Measurements from ENCODE around the gene CCDC8. TPM values are rescaled to one million over a fixed set of nuclear protein-coding genes. Genes with fewer than 3 reads are reported as not detected.

The CCDC8 gene
- total and polyA plus RNA-seq, 3 donors from 2014 or later: 20.1 to 33.8 (median 23.3) TPM

- Histone ChIP-seq H3K9me3 (no peaks in the 10 kb centered on the region), H3K4me1 (peaks cover 10% of the 10 kb centered on the region), H3K4me3 (no peak overlapping the region), H3K36me3 (ENCODE audit: low read depth, missing control alignments) (no peaks in the 10 kb centered on the region), H3K27me3 (no peaks in the 10 kb centered on the region), H3K27ac (no peak overlapping the region)
- intact Hi-C loops (cut with DNase I; ENCODE audit: low total_unique reads): no loop called here
- no peak for DNase-seq
- TF ChIP-seq POLR2A (IDR thresholded peaks at IDR 0.05): no peak
- TF ChIP-seq, protein P1, sequence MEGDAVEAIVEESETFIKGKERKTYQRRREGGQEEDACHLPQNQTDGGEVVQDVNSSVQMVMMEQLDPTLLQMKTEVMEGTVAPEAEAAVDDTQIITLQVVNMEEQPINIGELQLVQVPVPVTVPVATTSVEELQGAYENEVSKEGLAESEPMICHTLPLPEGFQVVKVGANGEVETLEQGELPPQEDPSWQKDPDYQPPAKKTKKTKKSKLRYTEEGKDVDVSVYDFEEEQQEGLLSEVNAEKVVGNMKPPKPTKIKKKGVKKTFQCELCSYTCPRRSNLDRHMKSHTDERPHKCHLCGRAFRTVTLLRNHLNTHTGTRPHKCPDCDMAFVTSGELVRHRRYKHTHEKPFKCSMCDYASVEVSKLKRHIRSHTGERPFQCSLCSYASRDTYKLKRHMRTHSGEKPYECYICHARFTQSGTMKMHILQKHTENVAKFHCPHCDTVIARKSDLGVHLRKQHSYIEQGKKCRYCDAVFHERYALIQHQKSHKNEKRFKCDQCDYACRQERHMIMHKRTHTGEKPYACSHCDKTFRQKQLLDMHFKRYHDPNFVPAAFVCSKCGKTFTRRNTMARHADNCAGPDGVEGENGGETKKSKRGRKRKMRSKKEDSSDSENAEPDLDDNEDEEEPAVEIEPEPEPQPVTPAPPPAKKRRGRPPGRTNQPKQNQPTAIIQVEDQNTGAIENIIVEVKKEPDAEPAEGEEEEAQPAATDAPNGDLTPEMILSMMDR (IDR thresholded peaks at IDR 0.05): no peak
- WGBS, 2 donors: 97 to 98% methylated on average over 6 to 10 of the region's 10 CpGs
These were observed 25.6 kb downstream of the CCDC8 start for GRCh38 chr19:46387713-46388130.

DNA sequence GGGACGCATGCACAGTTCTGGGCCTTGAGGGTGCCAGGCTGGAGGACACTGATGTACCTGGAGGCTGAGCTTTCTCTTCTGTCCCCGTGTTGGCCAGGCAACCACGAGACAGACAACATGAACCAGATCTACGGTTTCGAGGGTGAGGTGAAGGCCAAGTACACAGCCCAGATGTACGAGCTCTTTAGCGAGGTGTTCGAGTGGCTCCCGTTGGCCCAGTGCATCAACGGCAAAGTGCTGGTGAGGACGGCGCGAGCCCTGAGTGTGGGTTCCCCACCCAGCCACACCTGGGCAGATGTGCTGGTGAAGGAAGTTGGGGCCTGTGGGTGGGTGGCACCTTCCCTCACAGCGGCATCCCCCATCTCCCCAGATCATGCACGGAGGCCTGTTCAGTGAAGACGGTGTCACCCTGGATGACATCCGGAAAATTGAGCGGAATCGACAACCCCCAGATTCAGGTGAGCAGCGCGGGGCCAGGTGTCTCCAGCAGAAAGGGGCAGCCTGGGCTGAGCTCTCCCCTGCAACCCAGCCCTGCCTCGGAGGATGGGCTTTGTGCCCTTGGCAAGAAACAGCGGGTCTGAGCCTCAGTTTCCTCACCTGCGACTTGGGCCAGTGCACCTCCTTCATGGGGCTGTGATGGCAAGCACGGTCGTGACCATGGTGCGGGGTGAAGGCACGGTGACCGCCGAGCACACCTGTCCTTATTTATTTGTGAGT, 26.2 kb downstream of the CCDC8 start:
- Histone ChIP-seq H3K4me3 (no peak overlapping the region), H3K4me1 (peaks cover 4% of the 10 kb centered on the region), H3K27ac (no peak overlapping the region), H3K36me3 (ENCODE audit: low read depth, missing control alignments) (no peaks in the 10 kb centered on the region), H3K27me3 (no peaks in the 10 kb centered on the region), H3K9me3 (no peaks in the 10 kb centered on the region)
- 90 to 91% methylated on average over 16 to 30 of the region's 30 CpGs for WGBS, 2 donors
- TF ChIP-seq, protein P1 (IDR thresholded peaks at IDR 0.05): no peak
- no peak for TF ChIP-seq POLR2A (IDR thresholded peaks at IDR 0.05)
- DNase-seq: no peak
- intact Hi-C loops (cut with DNase I; ENCODE audit: low total_unique reads): no loop called here

DNA sequence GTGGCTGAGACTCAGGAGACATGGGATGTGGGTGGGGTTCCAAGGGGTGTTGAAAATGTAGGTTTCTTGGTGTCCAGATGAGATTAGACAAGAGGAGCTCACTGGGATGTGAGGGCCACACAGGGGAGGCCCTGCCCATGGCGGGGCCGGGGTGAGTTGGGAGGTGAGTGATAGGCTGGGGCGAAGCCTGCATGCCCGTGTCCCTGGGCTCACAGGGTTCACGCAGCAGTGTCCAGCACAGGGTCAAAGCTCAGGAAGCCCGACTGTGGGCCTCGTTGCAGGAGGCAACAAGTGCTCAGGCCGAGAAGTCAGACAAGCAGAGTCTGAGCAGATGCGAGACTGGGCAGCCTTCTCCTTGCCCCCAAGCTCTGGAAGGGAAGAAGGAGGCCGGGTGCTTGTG, 27.2 kb downstream of the CCDC8 start:
- no peak for DNase-seq
- H3K36me3 ChIP-seq (ENCODE audit: low read depth, missing control alignments): no peaks in the 10 kb centered on the region
- intact Hi-C loops (cut with DNase I; ENCODE audit: low total_unique reads): no loop called here

GRCh38 chr19:46385636-46386035, 27.7 kb downstream of the CCDC8 start:
- H3K36me3 ChIP-seq (ENCODE audit: low read depth, missing control alignments): no peaks in the 10 kb centered on the region
- no peak overlapping the region for H3K27ac ChIP-seq
- DNase-seq: no peak
- WGBS, 2 donors: 88 to 90% methylated on average over 9 to 11 of the region's 11 CpGs
- no peaks in the 10 kb centered on the region for H3K27me3 ChIP-seq
- H3K4me3 ChIP-seq: no peak overlapping the region
- H3K4me1 ChIP-seq: no peaks in the 10 kb centered on the region
- H3K9me3 ChIP-seq: no peaks in the 10 kb centered on the region
- no peak for TF ChIP-seq POLR2A (IDR thresholded peaks at IDR 0.05)
- TF ChIP-seq, protein P1 (IDR thresholded peaks at IDR 0.05): no peak
- intact Hi-C loops (cut with DNase I; ENCODE audit: low total_unique reads): no loop called here

More for the DNA sequence above, 27.2 kb downstream of the CCDC8 start:
- Histone ChIP-seq H3K27ac (no peak overlapping the region), H3K9me3 (no peaks in the 10 kb centered on the region), H3K27me3 (no peaks in the 10 kb centered on the region), H3K4me1 (no peaks in the 10 kb centered on the region), H3K4me3 (no peak overlapping the region)
- WGBS, 2 donors: 65 to 78% methylated on average over 9 to 10 of the region's 10 CpGs
- TF ChIP-seq, protein P1 (IDR thresholded peaks at IDR 0.05): no peak
- TF ChIP-seq POLR2A (IDR thresholded peaks at IDR 0.05): no peak

DNA sequence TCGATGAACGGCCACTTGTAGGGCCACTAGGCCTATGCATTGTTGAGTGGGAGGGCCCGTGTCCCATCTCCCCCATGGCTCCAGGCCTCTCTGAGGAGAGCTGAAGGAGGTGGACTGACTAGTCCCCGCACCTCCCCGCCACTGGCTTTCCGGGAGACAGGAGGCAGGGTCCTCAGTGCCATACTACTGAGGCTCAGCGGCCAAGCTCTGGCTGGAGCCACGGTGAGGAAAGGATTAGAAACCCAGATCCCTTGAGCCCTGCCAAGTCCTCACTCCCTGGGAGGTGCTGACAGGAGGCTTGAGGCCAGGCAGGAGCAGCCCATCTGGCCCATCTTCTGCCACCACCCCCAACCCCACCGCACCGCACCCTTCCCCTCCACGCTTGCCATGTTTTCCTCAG, 29.0 kb downstream of the CCDC8 start:
- H3K9me3 ChIP-seq: no peaks in the 10 kb centered on the region
- H3K4me1 ChIP-seq: no peaks in the 10 kb centered on the region
- intact Hi-C loops (cut with DNase I; ENCODE audit: low total_unique reads): no loop called here
- H3K27me3 ChIP-seq: no peaks in the 10 kb centered on the region
- DNase-seq: no peak
- H3K4me3 ChIP-seq: no peak overlapping the region
- H3K27ac ChIP-seq: no peak overlapping the region
- H3K36me3 ChIP-seq (ENCODE audit: low read depth, missing control alignments): no peaks in the 10 kb centered on the region
- 92% methylated on average over 7 to 11 of the region's 11 CpGs for WGBS, 2 donors
- TF ChIP-seq POLR2A (IDR thresholded peaks at IDR 0.05): no peak
- TF ChIP-seq, protein P1 (IDR thresholded peaks at IDR 0.05): no peak
